ENCODE data around the gene HSF4.
A peak's percentile ranks its signal among the peaks of the same experiment; 100 is the strongest.

Gene HSF4

GRCh38 chr16:67180166-67180565 is 15.6 kb downstream of the HSF4 start:
- TF ChIP-seq TAF1 (IDR thresholded peaks at IDR 0.05; ENCODE audit: borderline replicate concordance, insufficient read depth, low read length): no peak
- TF ChIP-seq SIN3A (IDR thresholded peaks at IDR 0.05; ENCODE audit: borderline replicate concordance, insufficient read depth, low read length): no peak
- TF ChIP-seq FOXP2 (optimal IDR thresholded peaks at IDR 0.05; ENCODE audit: borderline replicate concordance, extremely low read depth, extremely low read length, insufficient read depth): no peak
- TF ChIP-seq, protein P1, sequence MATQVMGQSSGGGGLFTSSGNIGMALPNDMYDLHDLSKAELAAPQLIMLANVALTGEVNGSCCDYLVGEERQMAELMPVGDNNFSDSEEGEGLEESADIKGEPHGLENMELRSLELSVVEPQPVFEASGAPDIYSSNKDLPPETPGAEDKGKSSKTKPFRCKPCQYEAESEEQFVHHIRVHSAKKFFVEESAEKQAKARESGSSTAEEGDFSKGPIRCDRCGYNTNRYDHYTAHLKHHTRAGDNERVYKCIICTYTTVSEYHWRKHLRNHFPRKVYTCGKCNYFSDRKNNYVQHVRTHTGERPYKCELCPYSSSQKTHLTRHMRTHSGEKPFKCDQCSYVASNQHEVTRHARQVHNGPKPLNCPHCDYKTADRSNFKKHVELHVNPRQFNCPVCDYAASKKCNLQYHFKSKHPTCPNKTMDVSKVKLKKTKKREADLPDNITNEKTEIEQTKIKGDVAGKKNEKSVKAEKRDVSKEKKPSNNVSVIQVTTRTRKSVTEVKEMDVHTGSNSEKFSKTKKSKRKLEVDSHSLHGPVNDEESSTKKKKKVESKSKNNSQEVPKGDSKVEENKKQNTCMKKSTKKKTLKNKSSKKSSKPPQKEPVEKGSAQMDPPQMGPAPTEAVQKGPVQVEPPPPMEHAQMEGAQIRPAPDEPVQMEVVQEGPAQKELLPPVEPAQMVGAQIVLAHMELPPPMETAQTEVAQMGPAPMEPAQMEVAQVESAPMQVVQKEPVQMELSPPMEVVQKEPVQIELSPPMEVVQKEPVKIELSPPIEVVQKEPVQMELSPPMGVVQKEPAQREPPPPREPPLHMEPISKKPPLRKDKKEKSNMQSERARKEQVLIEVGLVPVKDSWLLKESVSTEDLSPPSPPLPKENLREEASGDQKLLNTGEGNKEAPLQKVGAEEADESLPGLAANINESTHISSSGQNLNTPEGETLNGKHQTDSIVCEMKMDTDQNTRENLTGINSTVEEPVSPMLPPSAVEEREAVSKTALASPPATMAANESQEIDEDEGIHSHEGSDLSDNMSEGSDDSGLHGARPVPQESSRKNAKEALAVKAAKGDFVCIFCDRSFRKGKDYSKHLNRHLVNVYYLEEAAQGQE (IDR thresholded peaks at IDR 0.05; ENCODE audit: insufficient read depth in 1 of 2, low read depth in 2 of 2, low read length in 2 of 2): no peak
- no peak for TF ChIP-seq POLR2AphosphoS5 (IDR thresholded peaks at IDR 0.05; ENCODE audit: low read depth, low read length)

DNA sequence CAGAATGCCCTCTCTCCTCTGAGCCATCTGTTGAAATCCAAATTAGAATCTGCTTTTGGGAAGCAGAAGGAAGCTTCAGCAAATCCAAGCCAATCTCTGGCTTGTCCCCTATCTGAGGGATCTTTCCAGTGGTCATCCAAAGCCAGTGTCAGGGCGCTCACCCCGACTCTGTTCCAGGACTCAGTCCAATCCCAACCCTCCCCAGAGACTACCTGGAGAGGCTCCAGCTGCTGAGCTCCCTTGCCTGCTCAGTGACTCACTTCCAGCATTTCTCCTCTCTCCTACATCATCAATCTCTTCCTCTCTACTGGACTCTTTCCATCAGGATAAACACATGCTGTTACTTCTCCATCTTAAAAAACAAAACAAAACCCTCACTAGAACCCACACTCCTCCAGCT is 16.8 kb downstream of the HSF4 start:
- TF ChIP-seq SIN3A (IDR thresholded peaks at IDR 0.05; ENCODE audit: borderline replicate concordance, insufficient read depth, low read length) (no peak), POLR2AphosphoS5 (IDR thresholded peaks at IDR 0.05; ENCODE audit: low read depth, low read length) (no peak), FOXP2 (optimal IDR thresholded peaks at IDR 0.05; ENCODE audit: borderline replicate concordance, extremely low read depth, extremely low read length, insufficient read depth) (no peak), TAF1 (IDR thresholded peaks at IDR 0.05; ENCODE audit: borderline replicate concordance, insufficient read depth, low read length) (no peak)
- TF ChIP-seq, protein P1 (IDR thresholded peaks at IDR 0.05; ENCODE audit: insufficient read depth in 1 of 2, low read depth in 2 of 2, low read length in 2 of 2): no peak

DNA sequence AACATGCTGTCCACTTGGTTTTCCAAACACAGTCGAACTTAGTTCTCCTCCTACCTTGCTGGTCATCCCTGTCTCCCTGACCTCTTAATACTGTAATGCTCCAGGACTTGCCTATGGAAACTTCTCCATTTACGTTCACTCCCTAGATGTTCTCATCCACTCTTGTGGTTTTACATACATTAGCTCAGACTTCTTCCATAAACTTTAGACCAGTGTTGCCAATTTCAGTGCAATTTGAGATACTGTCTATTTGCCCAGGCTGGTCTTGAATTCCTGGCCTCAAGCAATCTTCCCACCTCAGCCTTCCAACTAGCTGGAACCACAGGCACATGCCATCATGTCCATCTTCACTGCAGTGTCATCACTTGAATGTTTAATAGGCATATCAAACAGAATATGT is 17.7 kb downstream of the HSF4 start:
- TF ChIP-seq POLR2AphosphoS5 (IDR thresholded peaks at IDR 0.05; ENCODE audit: low read depth, low read length) (no peak), TAF1 (IDR thresholded peaks at IDR 0.05; ENCODE audit: borderline replicate concordance, insufficient read depth, low read length) (no peak), SIN3A (IDR thresholded peaks at IDR 0.05; ENCODE audit: borderline replicate concordance, insufficient read depth, low read length) (no peak), FOXP2 (optimal IDR thresholded peaks at IDR 0.05; ENCODE audit: borderline replicate concordance, extremely low read depth, extremely low read length, insufficient read depth) (no peak)
- TF ChIP-seq, protein P1 (IDR thresholded peaks at IDR 0.05; ENCODE audit: insufficient read depth in 1 of 2, low read depth in 2 of 2, low read length in 2 of 2): no peak

GRCh38 chr16:67183284-67183626 is 18.7 kb downstream of the HSF4 start:
- peak; percentile 16; the same call in 1 of the 2 replicates for TF ChIP-seq POLR2AphosphoS5 (IDR thresholded peaks at IDR 0.05; ENCODE audit: low read depth, low read length)
- no peak for TF ChIP-seq TAF1 (IDR thresholded peaks at IDR 0.05; ENCODE audit: borderline replicate concordance, insufficient read depth, low read length)
- TF ChIP-seq, protein P1 (IDR thresholded peaks at IDR 0.05; ENCODE audit: insufficient read depth in 1 of 2, low read depth in 2 of 2, low read length in 2 of 2): no peak
- TF ChIP-seq SIN3A (IDR thresholded peaks at IDR 0.05; ENCODE audit: borderline replicate concordance, insufficient read depth, low read length): no peak
